Activated CD8-positive, alpha-beta T cell treated with anti-CD3 and anti-CD28 coated beads for 36 hours (primary cell): ENCODE measurements around the gene TAF3. TPM values are rescaled to one million over a fixed set of nuclear protein-coding genes. Genes with fewer than 3 reads are reported as not detected.

Experiments used
- ATAC-seq: fragments of 200-7000 bp; cut with Tn5 transposase; one replicate; pipeline ENCODE4 v1.10.0; 2021; ENCODE audit warnings: mild to moderate bottlenecking, moderate library complexity
- CTCF ChIA-PET: fragments of 350-600 bp; sonication (Branson Sonifier 250); formaldehyde crosslinking; loops from one replicate; lab custom pipeline; 2021; ENCODE audit warnings: antibody characterized with exemption; lab: Charles Lee
- POLR2A ChIA-PET: fragments of 350-600 bp; sonication (Branson Sonifier 250); formaldehyde crosslinking; loops from one replicate; lab custom pipeline; 2021; ENCODE audit warnings: antibody characterized with exemption; lab: Charles Lee
- DNase-seq: peaks from one replicate; pipeline ENCODE4 v3.0.0-alpha.2; 2020
- H3K27ac Mint-ChIP-seq: one replicate; pipeline ENCODE4 v1.8.0; 2021; ENCODE audit warnings: mild to moderate bottlenecking, mixed read lengths
- H3K27me3 Mint-ChIP-seq: one replicate; pipeline ENCODE4 v1.8.0; 2021; ENCODE audit warnings: mixed read lengths
- H3K36me3 Mint-ChIP-seq: one replicate; pipeline ENCODE4 v1.8.0; 2021; ENCODE audit warnings: low read depth, mixed read lengths
- H3K4me1 Mint-ChIP-seq: one replicate; pipeline ENCODE4 v1.8.0; 2021; ENCODE audit warnings: low read depth, mixed read lengths
- H3K4me3 Mint-ChIP-seq: one replicate; pipeline ENCODE4 v1.8.0; 2021; ENCODE audit warnings: mild to moderate bottlenecking, moderate library complexity, mixed read lengths
- H3K9me3 Mint-ChIP-seq: one replicate; pipeline ENCODE4 v1.8.0; 2021; ENCODE audit warnings: mixed read lengths
- CTCF ChIP-seq: fragments of 200-600 bp; IDR thresholded peaks from one replicate; pipeline ENCODE4 v1.8.0; 2022; ENCODE audit warnings: antibody characterized with exemption, mild to moderate bottlenecking
- intact Hi-C: fragments of 100-400 bp; cut with micrococcal nuclease; formaldehyde crosslinking; loops from one replicate; pipeline ENCODE4 v1.10.0; 2022
- total RNA-seq, 2 experiments: library from RNA; stranded (reverse); gene quantifications; one replicate each; pipeline ENCODE4 v1.2.3, GENCODE V29; 2021

The TAF3 gene
- total RNA-seq, 2 experiments from 2014 or later: 12.5 to 12.7 TPM

DNA sequence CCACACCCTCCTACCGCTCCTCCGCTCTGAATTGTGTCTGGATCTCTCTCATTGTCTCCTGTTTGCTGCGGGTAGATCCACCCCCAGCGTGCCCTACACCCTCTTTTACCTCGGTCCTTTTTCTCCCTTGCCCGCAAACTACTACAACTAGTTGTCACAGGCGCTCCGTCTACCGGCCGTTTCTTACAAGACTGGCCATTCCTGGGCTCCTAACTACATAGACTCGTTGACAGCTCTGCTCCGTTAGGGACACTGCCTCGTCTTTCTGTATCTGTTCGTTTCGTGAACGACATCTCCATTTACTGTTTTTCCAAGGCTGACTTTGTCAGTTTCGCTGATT, 786 bp downstream of the TAF3 start:
- TF ChIP-seq CTCF: peak; percentile 14
- Mint-ChIP-seq H3K27ac (peak overlapping the region; percentile 86), H3K27me3 (no peaks in the 10 kb centered on the region), H3K9me3 (no peaks in the 10 kb centered on the region), H3K4me1 (peaks cover 37% of the 10 kb centered on the region), H3K36me3 (peaks cover 1% of the 10 kb centered on the region), H3K4me3 (peak overlapping the region; percentile 93)
- DNase-seq: peak; percentile 63
- ChIA-PET CTCF (interaction anchor here (1.2 to 1.8 kb wide), 2 partner anchors 10 to 132 kb away, joined by 3 to 4 read pairs; no protein-coding TSS in a partner anchor), POLR2A (interaction anchor here (1.0 to 2.5 kb wide), 6 partner anchors 10 to 311 kb away, joined by 3 to 20 read pairs (median 7); partner anchors contain the start of genes ATP5F1C and KIN)
- ATAC-seq: peak; percentile 38
- intact Hi-C loops: no loop called here

GRCh38 chr10:7824251-7824650, 5.9 kb downstream of the TAF3 start:
- Mint-ChIP-seq H3K36me3 (peaks cover 31% of the 10 kb centered on the region), H3K4me3 (no peak overlapping the region), H3K9me3 (no peaks in the 10 kb centered on the region), H3K27me3 (no peaks in the 10 kb centered on the region), H3K4me1 (peaks cover 48% of the 10 kb centered on the region), H3K27ac (no peak overlapping the region)
- ChIA-PET CTCF (interaction anchor here (1.0 kb wide), 1 partner anchor 299 kb away, joined by 4 read pairs; no protein-coding TSS in a partner anchor), POLR2A (no interaction called here)
- DNase-seq (no peak), ATAC-seq (no peak)
- no peak for TF ChIP-seq CTCF
- intact Hi-C loops: no loop called here

DNA sequence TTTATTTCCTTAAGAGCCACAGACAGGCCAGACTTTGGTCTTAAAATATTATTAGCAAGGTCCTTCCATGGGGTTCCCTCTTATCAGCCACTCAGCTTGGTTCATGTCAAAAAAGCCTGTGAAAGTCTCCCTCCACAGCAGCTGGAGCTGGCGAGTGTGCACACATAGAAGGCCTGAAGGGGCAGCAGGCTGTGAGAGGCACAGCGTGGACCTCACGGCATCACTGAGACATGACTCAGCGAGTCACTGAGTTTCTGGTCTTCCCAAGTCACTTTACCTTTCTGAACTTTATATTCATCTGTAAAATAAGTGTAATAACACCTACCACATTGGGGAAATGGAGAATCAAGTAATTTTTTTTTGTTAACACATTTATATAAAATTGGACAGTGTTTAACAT, 8.7 kb downstream of the TAF3 start:
- peaks cover 40% of the 10 kb centered on the region for H3K36me3 Mint-ChIP-seq
- H3K9me3 Mint-ChIP-seq: no peaks in the 10 kb centered on the region
- no peak overlapping the region for H3K27ac Mint-ChIP-seq
- no peak for TF ChIP-seq CTCF
- H3K4me1 Mint-ChIP-seq: peaks cover 36% of the 10 kb centered on the region
- intact Hi-C loops: no loop called here
- no peak overlapping the region for H3K4me3 Mint-ChIP-seq
- ATAC-seq: peak; percentile 67
- ChIA-PET POLR2A (interaction anchor here (1.0 kb wide), 1 partner anchor 14 kb away, joined by 3 read pairs; no protein-coding TSS in a partner anchor), CTCF (no interaction called here)
- DNase-seq: peak; percentile 18
- H3K27me3 Mint-ChIP-seq: no peaks in the 10 kb centered on the region

DNA sequence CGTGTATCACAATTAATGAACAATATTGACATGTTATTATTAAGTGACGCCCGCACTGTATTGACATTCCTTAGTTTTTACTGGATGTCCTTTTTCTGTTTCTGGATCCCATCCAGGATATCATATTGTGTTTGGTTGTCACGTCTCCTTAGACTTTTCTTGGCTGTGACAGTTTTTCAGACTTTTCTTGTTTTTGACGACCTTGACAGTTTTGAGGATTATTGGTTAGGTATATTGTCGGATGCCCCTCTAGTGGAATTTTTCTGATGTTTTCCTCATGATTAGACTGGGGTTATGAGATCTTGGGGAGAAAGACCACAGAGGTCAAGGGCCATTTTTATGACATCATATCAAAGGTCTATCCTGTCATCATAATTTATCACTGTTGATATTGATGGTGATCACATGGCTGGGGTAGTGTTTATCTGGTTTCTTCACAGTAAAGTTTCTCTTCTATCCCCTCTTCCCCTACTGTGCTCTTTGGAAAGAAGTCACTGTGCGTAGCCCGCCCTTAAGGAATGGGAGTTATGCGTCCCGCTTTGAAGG, 11.1 kb downstream of the TAF3 start:
- no peak for ATAC-seq

More for the DNA sequence above, 11.1 kb downstream of the TAF3 start:
- DNase-seq: no peak
- Mint-ChIP-seq H3K4me1 (peaks cover 48% of the 10 kb centered on the region), H3K4me3 (no peak overlapping the region), H3K36me3 (peaks cover 44% of the 10 kb centered on the region), H3K27me3 (no peaks in the 10 kb centered on the region), H3K9me3 (no peaks in the 10 kb centered on the region), H3K27ac (no peak overlapping the region)
- POLR2A ChIA-PET: no interaction called here
- CTCF ChIA-PET: no interaction called here
- intact Hi-C loops: no loop called here
- TF ChIP-seq CTCF: no peak
